Neuronal stem cell (in vitro differentiated cells): ENCODE data around the gene SYT14.

Experiments
- DNase-seq: peaks from one replicate; pipeline ENCODE4 v3.0.0-alpha.2; 2013; ENCODE audit warnings: low spot score
- H2AFZ ChIP-seq: one replicate; pipeline ENCODE4 v1.6.1; 2013; ENCODE audit warnings: mild to moderate bottlenecking, low read length, inconsistent platforms
- H2AK5ac ChIP-seq: 2 replicates; pipeline ENCODE4 v1.6.1; 2013; ENCODE audit warnings: low read depth, mild to moderate bottlenecking, inconsistent platforms, low read length, moderate library complexity, mixed read lengths
- H2BK120ac ChIP-seq: 2 replicates; pipeline ENCODE4 v1.6.1; 2013; ENCODE audit warnings: low read depth, mild to moderate bottlenecking, inconsistent platforms, low read length, moderate library complexity, mixed read lengths
- H2BK12ac ChIP-seq: one replicate; pipeline ENCODE4 v1.6.1; 2013; ENCODE audit warnings: low read length, inconsistent platforms
- H2BK15ac ChIP-seq: 2 replicates; pipeline ENCODE4 v1.6.1; 2013; ENCODE audit warnings: mild to moderate bottlenecking, low read length, inconsistent platforms, mixed read lengths
- H2BK5ac ChIP-seq: one replicate; pipeline ENCODE4 v1.6.1; 2013; ENCODE audit warnings: inconsistent platforms, mild to moderate bottlenecking, low read length, moderate library complexity
- H3K14ac ChIP-seq: one replicate; pipeline ENCODE4 v1.6.1; 2013; ENCODE audit warnings: low read length, inconsistent platforms
- H3K18ac ChIP-seq: 2 replicates; pipeline ENCODE4 v1.6.1; 2013; ENCODE audit warnings: low read length, inconsistent platforms
- H3K23ac ChIP-seq: 2 replicates; pipeline ENCODE4 v1.6.1; 2013; ENCODE audit warnings: low read depth, mild to moderate bottlenecking, mixed read lengths, low read length, inconsistent platforms; ENCODE audit not compliant: poor library complexity
- H3K27ac ChIP-seq: replicated peaks from 3 replicates; pipeline ENCODE4 v1.5.1; 2013; ENCODE audit warnings: low read length, inconsistent platforms
- H3K27me3 ChIP-seq, 3 experiments: 2 replicates each; pipeline ENCODE4 v1.6.1; 2013; ENCODE audit warnings: low read length in 3 of 3, mild to moderate bottlenecking in 2 of 3, inconsistent platforms in 1 of 3, low read depth in 1 of 3, mixed read lengths in 1 of 3, moderate library complexity in 1 of 3; ENCODE audit not compliant: control insufficient read depth in 3 of 3, insufficient read depth in 3 of 3
- H3K36me3 ChIP-seq, 2 donors: replicated peaks in 1 of 2; 2 replicates each; pipeline ENCODE4 v1.6.1; 2013; ENCODE audit warnings: low read length in 2 of 2; ENCODE audit not compliant: control insufficient read depth in 2 of 2, insufficient read depth in 2 of 2
- H3K4ac ChIP-seq: 2 replicates; pipeline ENCODE4 v1.6.1; 2013; ENCODE audit warnings: inconsistent platforms, mild to moderate bottlenecking, low read length, moderate library complexity
- H3K4me1 ChIP-seq, 2 donors: 1 replicate in 1 of 2; 2 replicates in 1 of 2; pipeline ENCODE4 v1.6.1; 2013; ENCODE audit warnings: low read length in 2 of 2, low read depth in 1 of 2; ENCODE audit not compliant: control insufficient read depth in 2 of 2, insufficient read depth in 1 of 2
- H3K4me2 ChIP-seq: one replicate; pipeline ENCODE4 v1.6.1; 2013; ENCODE audit warnings: mild to moderate bottlenecking, low read length, inconsistent platforms; ENCODE audit not compliant: insufficient read depth, poor library complexity, severe bottlenecking
- H3K4me3 ChIP-seq, 2 donors: 2 replicates each; pipeline ENCODE4 v1.5.1; 2013; ENCODE audit warnings: low read length in 2 of 2, mild to moderate bottlenecking in 2 of 2, inconsistent platforms in 1 of 2, moderate library complexity in 1 of 2
- H3K79me1 ChIP-seq: one replicate; pipeline ENCODE4 v1.6.1; 2013; ENCODE audit warnings: low read depth, mild to moderate bottlenecking, inconsistent platforms, low read length, moderate library complexity
- H3K9ac ChIP-seq: one replicate; pipeline ENCODE4 v1.6.1; 2013; ENCODE audit warnings: mild to moderate bottlenecking, low read depth, low read length, inconsistent platforms; ENCODE audit not compliant: poor library complexity
- H3K9me3 ChIP-seq, 2 donors: replicated peaks in 1 of 2; 2 replicates each; pipeline versions ENCODE3 to v1.6.1; 2013; ENCODE audit warnings: low read length in 2 of 2, mild to moderate bottlenecking in 2 of 2, inconsistent platforms in 1 of 2, low read depth in 1 of 2, mixed read lengths in 1 of 2, moderate library complexity in 1 of 2; ENCODE audit not compliant: control insufficient read depth in 2 of 2, insufficient read depth in 1 of 2
- H4K8ac ChIP-seq: one replicate; pipeline ENCODE4 v1.6.1; 2013; ENCODE audit warnings: low read depth, mild to moderate bottlenecking, inconsistent platforms, low read length, moderate library complexity
- H4K91ac ChIP-seq: one replicate; pipeline ENCODE4 v1.6.1; 2013; ENCODE audit warnings: low read length, low read depth, mild to moderate bottlenecking, inconsistent platforms; ENCODE audit not compliant: poor library complexity
- WGBS, 2 donors: extraction: QIAGEN DNeasy Blood & Tissue Kit; methylation state at CpG; one replicate each; pipeline ENCODE4 v1.1.7; 2013; ENCODE audit warnings: missing lambda C conversion rate in 2 of 2, mixed read lengths in 1 of 2; ENCODE audit not compliant: insufficient read length in 2 of 2, insufficient replicate concordance in 1 of 2; ENCODE audit errors: extremely low coverage in 2 of 2; 5-methylcytosine and 5-hydroxymethylcytosine counted together

SYT14 gene

GRCh38 chr1:210200124-210200736, 262.2 kb downstream of the SYT14 start:
- no peak overlapping the region for H3K4me2 ChIP-seq
- H3K14ac ChIP-seq, result no peak overlapping the region
- no peaks in the 10 kb centered on the region for H3K79me1 ChIP-seq
- no peaks in the 10 kb centered on the region for H3K36me3 ChIP-seq
- H2BK120ac ChIP-seq, result no peak overlapping the region
- no peak overlapping the region for H3K27ac ChIP-seq
- H4K91ac ChIP-seq, result no peak overlapping the region
- H2BK12ac ChIP-seq, result no peak overlapping the region
- DNase-seq, result no peak
- no peak overlapping the region for H2BK15ac ChIP-seq
- H3K4me1 ChIP-seq, result no peaks in the 10 kb centered on the region
- no peak overlapping the region for H2AK5ac ChIP-seq
- no peak overlapping the region for H3K4ac ChIP-seq
- no peak overlapping the region for H3K4me3 ChIP-seq
- H3K18ac ChIP-seq, result no peak overlapping the region
- H3K23ac ChIP-seq, result no peak overlapping the region
- H3K9ac ChIP-seq, result no peak overlapping the region
- H2AFZ ChIP-seq, result no peak overlapping the region
- H3K9me3 ChIP-seq, result peaks cover 7 to 8% of the 10 kb centered on the region in 2 donors
- H2BK5ac ChIP-seq, result no peak overlapping the region
- no peak overlapping the region for H4K8ac ChIP-seq
- H3K27me3 ChIP-seq, result no peaks in the 10 kb centered on the region
- WGBS, 2 donors, result no CpG with 5 or more reads among the region's 3 CpGs

- Histone ChIP-seq H2BK120ac (no peak overlapping the region), H2BK12ac (no peak overlapping the region), H3K4me2 (no peak overlapping the region), H4K8ac (no peak overlapping the region), H3K4me1 (no peaks in the 10 kb centered on the region), H2AFZ (no peak overlapping the region), H3K27me3 (no peaks in the 10 kb centered on the region), H3K79me1 (no peaks in the 10 kb centered on the region), H2AK5ac (no peak overlapping the region), H3K9ac (no peak overlapping the region), H3K27ac (no peak overlapping the region), H3K9me3 (peaks cover 0 to 5% of the 10 kb centered on the region in 2 donors), H3K4me3 (no peak overlapping the region), H3K23ac (no peak overlapping the region), H2BK15ac (no peak overlapping the region), H4K91ac (no peak overlapping the region), H3K36me3 (no peaks in the 10 kb centered on the region), H2BK5ac (no peak overlapping the region), H3K14ac (no peak overlapping the region), H3K18ac (no peak overlapping the region), H3K4ac (no peak overlapping the region)
- no peak for DNase-seq
- WGBS, 2 donors, result no CpG with 5 or more reads among the region's 3 CpGs
Observed at GRCh38 chr1:210201681-210202080, 263.7 kb downstream of the SYT14 start.

GRCh38 chr1:210207597-210208450, 269.8 kb downstream of the SYT14 start:
- Histone ChIP-seq H3K9me3 (peaks cover 0 to 1% of the 10 kb centered on the region in 2 donors), H2BK15ac (no peak overlapping the region), H2AFZ (no peak overlapping the region), H3K27me3 (no peaks in the 10 kb centered on the region), H3K79me1 (no peaks in the 10 kb centered on the region), H3K27ac (no peak overlapping the region), H3K18ac (no peak overlapping the region), H2BK5ac (no peak overlapping the region), H3K14ac (no peak overlapping the region), H2BK12ac (no peak overlapping the region), H3K4me2 (no peak overlapping the region), H4K91ac (no peak overlapping the region), H4K8ac (no peak overlapping the region), H3K4me3 (no peak overlapping the region), H2BK120ac (no peak overlapping the region), H3K36me3 (no peaks in the 10 kb centered on the region), H3K23ac (no peak overlapping the region), H2AK5ac (no peak overlapping the region), H3K4ac (no peak overlapping the region), H3K4me1 (no peaks in the 10 kb centered on the region), H3K9ac (no peak overlapping the region)
- DNase-seq, result no peak
- no CpG with 5 or more reads among the region's 2 CpGs for WGBS, 2 donors

GRCh38 chr1:210213335-210213734, 275.3 kb downstream of the SYT14 start:
- Histone ChIP-seq H2BK120ac (no peak overlapping the region), H4K8ac (no peak overlapping the region), H3K14ac (no peak overlapping the region), H3K4me2 (no peak overlapping the region), H3K79me1 (no peaks in the 10 kb centered on the region), H4K91ac (no peak overlapping the region), H3K9ac (no peak overlapping the region), H3K27me3 (peaks cover 0 to 2% (median 0%) of the 10 kb centered on the region in 3 experiments), H3K4me3 (no peak overlapping the region), H2BK15ac (no peak overlapping the region), H2AFZ (no peak overlapping the region), H3K36me3 (no peaks in the 10 kb centered on the region), H2AK5ac (no peak overlapping the region), H3K4ac (no peak overlapping the region), H2BK12ac (no peak overlapping the region), H3K9me3 (peaks cover 0 to 1% of the 10 kb centered on the region in 2 donors), H3K27ac (no peak overlapping the region), H3K23ac (no peak overlapping the region), H2BK5ac (no peak overlapping the region), H3K4me1 (no peaks in the 10 kb centered on the region), H3K18ac (no peak overlapping the region)
- DNase-seq, result no peak
- no CpG with 5 or more reads among the region's 8 CpGs for WGBS, 2 donors
